NCI-H524 (cell line): ENCODE results near the gene LRR1.
A peak's percentile ranks its signal among the peaks of the same experiment; 100 is the strongest.

Experiments
- DNase-seq, 2 experiments: peaks; one replicate each; lab custom pipeline; 2025; lab: John Stamatoyannopoulos, UW

Gene LRR1

DNA sequence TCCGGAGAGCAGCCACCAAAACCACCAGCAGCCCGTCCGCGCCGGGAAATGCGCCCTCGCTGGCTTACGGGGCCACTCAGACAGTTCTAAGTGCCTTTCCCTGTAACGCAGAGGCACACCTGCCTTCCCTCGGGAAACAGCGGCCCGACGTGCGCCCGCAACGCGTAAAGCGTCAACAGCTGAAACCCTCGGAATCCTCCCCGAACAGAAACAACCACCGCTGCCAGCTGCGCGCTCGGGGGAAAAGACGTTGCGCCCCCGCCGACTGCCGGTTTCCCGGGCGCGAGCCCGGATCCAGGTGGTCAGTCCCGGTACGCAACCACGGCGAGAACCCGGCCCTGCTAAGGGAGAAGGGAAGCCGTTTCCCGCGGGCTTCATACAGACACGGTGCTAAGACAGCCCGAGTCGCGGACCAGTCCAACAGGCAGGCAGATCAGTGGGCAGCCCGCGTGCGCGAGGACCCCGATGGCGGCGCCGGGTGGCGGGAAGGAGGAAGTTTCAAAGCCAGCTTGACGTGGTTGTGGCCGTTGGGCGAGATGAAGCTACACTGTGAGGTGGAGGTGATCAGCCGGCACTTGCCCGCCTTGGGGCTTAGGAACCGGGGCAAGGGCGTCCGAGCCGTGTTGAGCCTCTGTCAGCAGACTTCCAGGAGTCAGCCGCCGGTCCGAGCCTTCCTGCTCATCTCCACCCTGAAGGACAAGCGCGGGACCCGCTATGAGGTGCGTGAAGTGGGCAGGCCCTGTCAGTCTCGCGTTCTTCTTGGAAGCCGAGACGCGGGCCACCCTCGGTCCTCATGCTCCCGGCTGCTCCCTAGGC is at the start of gene LRR1:
TSS of gene LRR1 (plus strand) at position 456 of the 816 bp plus-strand sequence. CDS start at position 537, 81 bp downstream.
- DNase-seq, result peak; percentile 92 to 95

- peak in 1 of 2 experiments; percentile 53 for DNase-seq
Observed at GRCh38 chr14:49549446-49549845, 49.3 kb upstream of the LRR1 start.

GRCh38 chr14:49549881-49550280 is 48.9 kb upstream of the LRR1 start:
- DNase-seq, result peak; percentile 90 to 94

- peak; percentile 40 to 68 for DNase-seq
Observed at GRCh38 chr14:49550286-49551184, 48.2 kb upstream of the LRR1 start.

DNA sequence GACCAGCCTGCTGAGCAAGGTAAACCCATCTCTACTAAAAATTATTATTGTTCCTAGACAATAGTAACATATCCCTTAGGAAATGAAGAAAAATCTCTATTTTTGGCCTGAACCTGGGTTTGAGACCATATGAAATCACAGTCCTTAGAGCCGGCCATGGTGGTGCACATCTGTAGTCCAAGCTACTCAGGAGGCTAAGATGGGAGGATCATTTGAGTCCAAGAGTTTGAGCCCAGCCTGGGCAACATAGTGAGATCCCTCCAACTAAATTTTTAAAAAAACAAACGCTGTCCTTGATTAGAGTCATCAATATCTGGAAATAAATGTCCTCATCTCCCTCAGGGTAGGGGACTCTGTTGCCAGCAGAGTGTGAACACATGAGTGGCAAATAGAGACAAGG is 47.2 kb upstream of the LRR1 start:
- DNase-seq, result no peak

GRCh38 chr14:49553106-49553505 is 45.6 kb upstream of the LRR1 start:
- no peak for DNase-seq

DNA sequence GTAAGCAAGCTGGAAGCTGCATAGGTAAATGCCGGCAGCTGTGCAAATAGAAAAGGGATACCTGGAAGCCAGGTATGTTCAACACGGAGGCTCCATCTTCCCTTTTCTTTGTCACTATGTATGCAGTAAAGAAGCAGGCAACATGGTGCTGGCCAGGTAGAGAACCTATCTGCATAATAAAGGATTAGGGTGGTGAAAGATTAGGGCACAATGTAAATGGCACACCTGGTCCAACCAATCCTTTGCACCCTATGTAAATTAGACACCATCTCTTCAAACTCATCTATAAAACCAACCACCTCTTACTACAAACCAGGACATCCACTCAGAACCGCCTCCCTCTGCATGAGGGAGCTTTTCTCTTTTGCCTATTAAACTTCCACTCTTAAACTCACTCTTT is 44.8 kb upstream of the LRR1 start:
- DNase-seq, result no peak

DNA sequence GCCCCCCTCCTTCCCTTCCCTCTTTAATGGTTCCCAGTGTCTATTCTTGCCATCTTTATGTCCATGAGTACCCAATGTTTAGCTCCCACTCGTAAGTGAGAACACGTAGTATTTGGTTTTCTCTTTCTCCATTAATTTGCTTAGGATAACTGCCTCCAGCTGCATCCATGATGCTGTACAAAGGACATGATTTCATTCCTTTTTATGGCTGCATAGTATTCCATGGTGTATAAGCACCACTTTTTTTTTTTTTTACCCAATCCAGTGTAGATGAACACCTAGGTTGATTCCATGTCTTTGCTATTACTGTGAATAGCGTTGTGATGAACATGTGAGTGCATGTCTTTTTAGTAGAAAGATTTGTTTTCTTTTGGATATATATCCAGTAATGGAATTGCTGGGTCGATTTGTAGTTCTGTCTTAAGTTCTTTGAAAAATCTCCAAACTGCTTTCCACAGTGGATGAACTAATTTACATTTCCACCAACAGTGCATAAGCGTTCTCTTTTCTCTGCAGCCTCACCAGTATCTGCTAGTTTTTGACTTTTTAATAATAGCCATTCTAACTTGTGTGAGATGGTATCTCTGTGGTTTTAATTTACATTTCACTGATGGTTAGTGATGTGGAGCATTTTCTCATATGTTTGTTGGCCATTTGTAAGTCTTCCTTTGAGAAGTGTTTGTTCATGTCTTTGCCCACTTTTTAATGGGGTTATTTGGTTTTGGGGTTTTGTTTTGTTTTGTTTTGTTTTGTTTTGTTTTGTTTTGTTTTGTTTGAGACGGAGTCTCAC is 38.6 kb upstream of the LRR1 start:
- no peak for DNase-seq

- DNase-seq, result no peak
Observed at GRCh38 chr14:49566714-49567113, 32.0 kb upstream of the LRR1 start.

DNA sequence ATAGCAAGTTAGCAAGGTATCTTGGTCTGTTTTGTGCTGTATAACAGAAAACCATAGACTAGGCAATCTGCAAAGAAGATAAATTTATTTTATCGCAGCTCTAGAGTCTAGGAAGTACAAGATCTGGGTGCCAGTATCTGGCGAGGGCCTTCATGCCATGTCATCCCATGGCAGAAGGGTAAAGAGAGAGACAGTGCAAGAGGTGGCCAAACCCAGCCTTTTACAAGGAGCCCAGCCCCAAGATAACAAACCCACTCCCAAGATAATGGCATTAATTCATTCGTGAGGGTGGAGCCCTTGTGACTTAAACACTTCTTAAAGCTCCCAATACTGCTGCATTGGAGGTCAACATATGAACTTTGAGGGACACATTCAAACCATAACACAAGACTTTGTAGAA is 29.5 kb upstream of the LRR1 start:
- no peak for DNase-seq

GRCh38 chr14:49574038-49574437 is 24.7 kb upstream of the LRR1 start:
- DNase-seq, result no peak

DNA sequence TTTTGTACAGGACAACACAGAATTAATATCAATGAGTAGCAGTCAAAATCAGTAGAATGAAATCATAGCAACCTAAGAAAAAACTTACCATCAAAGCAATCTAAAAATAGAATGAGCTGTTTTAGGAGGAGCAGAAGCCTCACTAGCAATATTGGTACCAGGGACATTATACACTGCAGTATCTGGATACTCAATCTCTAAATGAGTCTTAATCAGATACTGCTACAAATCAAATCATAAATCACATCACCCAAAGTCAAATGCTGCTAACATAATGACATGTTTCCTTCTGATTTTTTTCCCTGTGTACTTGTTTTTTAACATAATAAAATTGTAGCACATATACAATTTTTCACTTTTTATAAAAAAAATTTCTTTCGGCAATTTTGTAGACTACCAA is 20.6 kb upstream of the LRR1 start:
- no peak for DNase-seq

DNA sequence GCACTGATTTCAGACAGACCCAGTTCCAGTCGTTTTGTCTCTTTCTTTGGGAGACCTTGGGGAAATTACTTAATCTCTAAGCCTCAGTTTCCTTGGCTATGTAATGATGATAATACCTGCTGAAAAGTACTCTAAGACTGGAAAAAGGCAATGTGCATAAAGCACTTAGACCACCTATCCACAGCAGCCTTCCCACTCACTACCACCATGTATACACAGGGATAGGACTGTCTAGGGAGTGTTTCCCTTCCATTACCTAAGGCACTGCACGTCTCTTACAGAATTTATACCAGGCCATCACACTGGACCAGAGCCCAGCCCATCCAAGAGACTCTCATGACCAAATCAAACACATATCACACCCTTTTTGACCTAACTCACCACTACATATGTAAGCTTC is 18.9 kb upstream of the LRR1 start:
- DNase-seq, result no peak

DNA sequence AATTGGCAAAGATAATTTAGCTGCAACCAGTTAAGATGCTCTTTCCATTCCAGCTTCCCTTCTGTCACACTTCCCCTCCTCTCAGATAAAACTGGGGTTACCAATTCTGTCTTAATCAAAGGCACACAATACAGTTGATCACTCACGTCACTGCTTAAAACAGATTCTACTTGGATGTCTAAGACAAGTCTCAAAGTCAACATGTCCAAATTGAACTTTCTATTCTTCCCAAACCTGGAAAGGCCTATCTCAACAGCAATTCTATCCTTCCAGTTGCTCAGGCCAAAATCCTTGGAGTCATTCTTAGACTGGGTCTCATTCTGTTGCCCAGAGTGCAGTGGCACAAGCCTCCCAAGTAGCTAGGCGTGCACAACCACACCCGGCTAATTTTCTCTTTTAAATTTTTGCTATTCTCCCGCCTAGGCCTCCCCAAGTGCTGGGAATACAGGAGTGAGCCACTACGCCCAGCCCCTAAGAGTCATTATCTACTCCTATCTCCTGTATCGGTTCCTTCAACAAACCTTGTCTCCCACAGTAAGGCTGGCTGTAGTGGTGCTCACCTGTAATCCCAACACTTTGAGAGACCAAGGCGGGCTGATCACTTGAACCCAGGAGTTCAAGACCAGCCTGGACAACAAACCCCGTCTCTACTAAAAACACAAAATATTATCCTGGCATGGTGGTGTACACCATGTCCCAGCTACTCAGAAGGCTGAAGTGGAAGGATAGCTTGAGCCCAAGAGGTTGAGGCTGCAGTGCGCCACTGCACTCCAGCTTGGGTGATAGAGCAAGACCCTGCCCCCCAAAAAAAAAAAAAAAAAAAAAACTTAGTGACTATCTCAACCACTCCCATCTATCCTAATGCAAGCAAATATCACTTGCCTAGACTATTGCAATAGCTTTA is 17.3 kb upstream of the LRR1 start:
- peak in 1 of 2 experiments; percentile 33 for DNase-seq

DNA sequence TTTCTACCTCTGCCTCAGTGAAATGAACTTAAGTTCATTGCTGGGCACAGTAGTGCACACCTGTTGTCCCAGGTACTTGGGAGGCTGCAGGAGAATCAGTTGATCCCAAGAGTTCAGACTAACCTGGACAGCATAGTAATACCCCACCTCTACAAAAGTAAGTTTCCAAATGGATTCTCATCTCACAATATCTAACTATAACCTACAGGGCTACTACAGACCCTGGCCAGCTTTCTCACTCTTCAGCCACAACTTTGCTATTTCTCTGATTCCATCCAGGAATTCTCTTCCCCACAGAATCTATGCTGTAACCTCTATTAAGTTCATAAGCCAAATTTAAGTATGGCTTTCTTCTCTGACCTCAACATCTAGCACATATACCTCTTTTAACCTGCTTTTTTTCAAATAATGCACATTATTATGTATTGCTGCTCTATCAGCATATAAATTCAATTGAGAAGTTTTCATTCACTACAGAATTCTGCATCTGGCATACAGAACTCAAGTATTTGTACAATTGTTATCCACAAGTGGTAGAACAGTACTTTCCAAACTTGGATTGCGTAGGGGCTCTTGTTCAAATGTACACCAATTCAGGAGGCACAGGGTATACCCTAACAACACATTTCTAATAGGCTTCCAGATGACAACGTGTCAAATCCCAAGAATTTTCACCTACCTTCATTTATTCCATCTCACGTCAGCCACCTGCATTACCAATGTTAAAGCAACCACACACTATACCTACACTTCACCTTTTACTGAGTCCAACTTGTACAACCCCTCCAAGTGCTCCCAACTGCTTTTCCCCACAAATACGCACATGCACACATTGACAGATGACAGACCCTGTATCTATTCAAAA is 16.4 kb upstream of the LRR1 start:
- DNase-seq, result peak in 1 of 2 experiments; percentile 27

DNA sequence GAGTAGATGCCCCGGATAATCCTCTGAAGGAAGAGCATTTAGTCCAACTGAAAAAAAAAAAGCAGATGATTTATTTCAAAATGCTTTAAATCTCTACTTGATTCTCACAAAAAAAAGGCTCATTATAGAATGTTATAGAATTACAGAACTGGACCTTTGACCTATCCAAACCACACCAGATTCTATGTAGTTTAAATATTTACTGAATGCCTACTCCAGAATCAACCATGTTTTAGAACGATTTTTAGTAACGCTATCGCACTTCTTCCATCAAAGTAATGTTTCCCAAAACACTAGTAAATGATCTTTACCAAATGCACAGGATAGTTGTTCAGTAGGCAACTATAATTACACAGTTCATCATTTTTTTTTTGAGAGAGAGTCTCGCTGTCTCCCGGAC is 15.1 kb upstream of the LRR1 start:
- no peak for DNase-seq

- no peak for DNase-seq
Observed at GRCh38 chr14:49584058-49584457, 14.7 kb upstream of the LRR1 start.

DNA sequence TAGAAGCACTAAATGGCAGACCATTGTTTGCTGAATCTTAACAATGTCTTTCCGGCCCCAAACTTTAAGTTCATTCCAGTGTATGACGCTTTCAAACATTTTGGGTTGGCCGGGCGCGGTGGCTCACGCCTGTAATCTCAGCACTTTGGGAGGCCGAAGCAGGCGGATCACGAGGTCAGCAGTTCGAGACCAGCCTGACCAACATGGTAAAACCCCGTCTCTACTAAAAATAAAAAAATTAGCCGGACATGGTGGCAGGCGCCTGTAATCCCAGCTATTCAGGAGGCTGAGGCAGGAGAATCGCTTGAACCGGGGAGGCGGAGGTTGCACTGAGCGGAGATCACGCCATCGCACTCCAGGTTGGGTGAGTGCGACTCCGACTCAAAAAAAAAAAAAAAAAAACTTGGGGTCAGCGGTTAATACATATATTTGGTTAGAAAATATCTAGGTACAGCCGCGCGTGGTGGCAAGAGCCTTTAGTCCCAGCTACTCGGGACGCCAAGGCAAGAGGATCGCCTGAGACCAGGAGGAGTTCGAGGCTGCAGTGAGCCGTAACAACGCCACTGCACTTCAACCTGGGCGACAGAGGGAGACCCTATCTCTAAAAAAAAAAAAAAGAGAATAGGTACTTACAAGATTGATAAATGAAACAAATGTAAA is 13.6 kb upstream of the LRR1 start:
- peak in 1 of 2 experiments; percentile 37 for DNase-seq
